Renal pelvis (tissue), 4 donors: ENCODE measurements around the gene IQSEC1. TPM values are rescaled to one million over a fixed set of nuclear protein-coding genes. Genes with fewer than 3 reads are reported as not detected.

Experiments used
- DNase-seq: peaks from one replicate; pipeline ENCODE4 v3.0.0-alpha.2; 2013
- polyA plus RNA-seq, 3 donors: library from polyadenylated mRNA; unstranded; fragments of 120-200 nt; gene quantifications; one replicate each; pipeline ENCODE4 v1.2.1, GENCODE V29; 2013; ENCODE audit not compliant: insufficient read length in 3 of 3

Gene IQSEC1
- polyA plus RNA-seq, 3 donors: 33.0 to 40.4 (median 35.6) TPM

- no peak for DNase-seq
Measured at GRCh38 chr3:13049400-13049799, 23.8 kb downstream of the IQSEC1 start.

GRCh38 chr3:13047296-13048165, 25.7 kb downstream of the IQSEC1 start:
- no peak for DNase-seq

DNA sequence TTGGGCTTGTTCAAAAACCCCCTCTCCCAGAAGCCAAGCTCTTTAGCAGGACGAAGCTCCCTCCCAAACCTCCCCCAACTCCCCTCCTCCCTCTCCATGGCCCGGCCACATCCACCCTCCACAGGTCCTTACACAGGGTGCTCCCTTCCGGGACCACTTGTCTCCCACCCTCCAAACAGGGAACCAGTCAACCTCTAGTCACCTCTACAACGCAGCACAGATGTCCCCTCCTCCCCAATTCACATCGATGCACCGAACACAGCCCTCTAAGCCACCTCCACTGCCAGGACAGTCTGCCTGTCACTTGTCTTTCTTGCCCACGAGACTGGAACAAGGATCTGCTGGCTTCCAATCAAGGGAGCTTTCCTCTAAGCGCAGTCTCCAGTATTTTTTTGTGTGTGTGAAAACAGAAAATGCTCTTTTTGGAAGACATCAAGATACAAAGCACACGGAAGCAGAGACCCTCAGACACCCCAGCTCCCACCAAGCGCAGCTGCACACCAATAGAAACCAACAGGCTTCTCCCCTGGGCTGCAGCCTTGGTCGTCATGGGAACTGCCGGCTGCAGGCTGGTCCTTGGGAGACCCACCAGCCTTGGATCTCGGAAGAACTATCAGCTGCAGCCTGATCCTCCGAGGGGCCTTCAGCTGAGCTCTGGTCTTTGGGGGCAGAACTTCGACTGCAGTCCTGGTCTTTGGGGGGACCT, 26.5 kb downstream of the IQSEC1 start:
- DNase-seq: no peak

DNA sequence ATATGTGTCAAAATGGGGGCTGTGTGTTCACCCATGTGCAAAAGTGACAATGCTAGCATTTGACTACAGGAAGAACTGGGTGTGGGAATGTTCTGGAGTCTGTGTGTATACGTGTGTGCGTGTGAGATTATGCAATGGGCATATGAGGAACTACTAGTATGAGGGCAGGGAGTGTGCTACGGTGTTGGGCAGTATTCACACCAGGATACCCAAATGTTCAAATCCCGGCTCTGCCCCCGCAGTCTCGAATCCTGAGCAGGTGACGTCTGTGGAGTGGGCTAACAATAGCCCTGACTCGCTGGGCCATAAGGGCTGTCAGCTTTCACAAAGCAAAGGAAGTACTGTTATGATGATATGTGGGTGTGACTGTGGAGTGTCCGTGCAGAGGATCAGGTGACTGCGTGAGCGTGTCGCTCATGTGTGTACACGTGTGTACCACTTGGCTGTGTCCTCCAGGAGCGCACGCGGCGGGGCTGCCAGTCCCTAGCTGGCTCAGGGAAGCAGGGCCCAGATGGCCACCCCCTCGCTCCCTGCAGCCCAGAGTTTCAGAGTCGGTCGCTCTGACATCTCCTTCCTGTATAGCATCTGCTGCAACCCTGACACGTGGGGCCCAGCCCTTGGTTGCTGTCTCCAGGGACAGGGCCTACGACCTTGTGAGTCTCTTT, 27.2 kb downstream of the IQSEC1 start:
- DNase-seq: no peak

GRCh38 chr3:13045241-13045903, 27.9 kb downstream of the IQSEC1 start:
- DNase-seq: no peak

GRCh38 chr3:13044496-13045240, 28.6 kb downstream of the IQSEC1 start:
- no peak for DNase-seq

- no peak for DNase-seq
Measured at GRCh38 chr3:13043656-13044055, 29.6 kb downstream of the IQSEC1 start.

GRCh38 chr3:13042715-13043271, 30.4 kb downstream of the IQSEC1 start:
- DNase-seq: no peak

DNA sequence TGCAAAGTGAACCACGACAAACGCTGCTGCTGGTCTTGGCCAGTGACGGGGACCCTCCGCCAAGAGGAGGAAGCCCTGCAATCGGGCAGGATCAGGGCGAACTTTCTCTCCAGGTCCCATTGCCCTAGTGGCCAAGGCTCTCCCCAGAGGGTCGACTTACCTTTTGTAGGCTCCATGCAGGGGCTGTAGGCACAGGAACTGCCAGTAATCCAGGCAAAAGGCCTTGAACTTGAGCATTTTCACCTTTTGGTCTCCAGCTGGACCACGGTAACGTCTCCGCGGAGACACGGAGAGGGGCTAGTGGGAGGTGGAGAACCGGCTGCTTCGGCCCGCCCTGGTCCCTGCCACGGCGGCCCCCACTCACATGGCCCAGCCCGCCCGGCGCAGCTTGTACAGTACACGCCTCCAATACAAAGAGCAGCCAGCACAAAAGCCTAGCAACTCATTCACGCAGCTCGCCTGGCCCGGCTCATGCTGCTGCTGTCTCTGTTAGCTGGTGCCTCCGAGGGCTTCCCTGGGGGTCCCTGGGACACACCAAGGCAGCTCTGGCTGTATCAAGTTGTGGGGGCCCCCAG, 31.0 kb downstream of the IQSEC1 start:
- no peak for DNase-seq

DNA sequence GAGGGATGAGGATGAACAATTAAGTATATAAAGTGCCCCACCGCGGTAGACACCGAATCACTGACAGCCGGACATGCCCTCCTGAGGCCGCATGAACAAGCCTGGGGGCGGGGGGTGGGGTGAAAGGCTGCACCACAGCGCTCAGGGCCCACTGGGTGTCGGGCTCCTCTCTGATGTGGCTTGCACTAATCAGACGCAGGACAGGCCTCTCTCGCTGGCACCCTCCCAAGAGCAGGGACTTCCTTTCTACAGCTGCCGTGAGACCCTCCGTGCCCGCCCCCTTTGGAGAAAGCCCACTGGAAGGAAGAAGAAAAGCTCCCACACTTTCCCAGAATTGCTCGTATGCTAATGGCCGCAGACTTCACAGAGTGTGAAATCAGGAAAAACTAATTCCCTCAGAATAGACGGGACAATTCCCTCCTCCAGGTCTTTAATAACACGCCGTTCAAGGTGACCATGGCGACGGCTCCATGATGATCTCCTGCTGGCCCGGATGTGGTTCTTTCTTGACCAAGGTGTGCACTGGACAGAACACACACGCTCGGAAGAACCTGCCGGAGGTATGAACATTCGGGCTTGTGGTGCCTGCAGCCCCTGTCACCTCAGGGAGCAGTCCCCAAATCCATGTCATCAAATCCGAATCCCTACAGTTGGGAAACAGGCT, 32.0 kb downstream of the IQSEC1 start:
- DNase-seq: no peak

DNA sequence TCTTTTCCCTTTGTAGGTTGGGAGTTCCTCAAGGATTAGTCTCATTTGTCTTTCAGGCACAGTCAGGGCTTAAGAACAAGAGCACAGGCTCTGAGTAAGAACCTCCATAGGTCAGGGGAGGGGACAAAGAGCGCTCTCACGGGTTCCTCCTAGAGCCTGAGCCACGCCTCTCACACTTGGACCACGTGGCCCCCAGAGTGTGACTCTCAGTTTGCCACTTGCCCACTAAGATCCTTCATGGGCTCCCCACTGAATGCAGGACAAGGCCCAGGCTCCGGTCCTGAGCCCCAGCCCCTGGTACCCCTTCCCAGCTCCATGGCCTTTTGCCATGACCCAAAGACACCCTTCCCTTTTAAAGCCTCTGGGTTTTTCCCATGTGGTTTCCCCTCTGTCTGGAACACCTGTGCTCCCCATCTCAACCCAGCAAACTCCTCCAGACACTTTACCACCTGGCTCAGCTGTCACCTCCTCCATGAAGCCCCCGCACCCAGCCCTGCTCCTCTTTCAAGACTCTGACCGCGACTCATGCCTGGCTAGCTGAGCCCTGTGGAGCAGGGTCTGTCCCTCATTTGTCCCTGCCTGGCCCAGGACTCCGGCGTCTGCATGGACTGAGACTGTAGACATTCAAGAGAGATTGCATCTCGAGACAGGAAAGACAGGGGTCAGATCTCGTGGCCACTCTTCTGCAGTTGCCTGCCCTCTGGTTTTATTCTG, 32.7 kb downstream of the IQSEC1 start:
- no peak for DNase-seq

- DNase-seq: no peak
Measured at GRCh38 chr3:13039213-13039896, 33.9 kb downstream of the IQSEC1 start.

- no peak for DNase-seq
Measured at GRCh38 chr3:13037458-13038117, 35.6 kb downstream of the IQSEC1 start.

- DNase-seq: no peak
Measured at GRCh38 chr3:13034861-13035260, 38.4 kb downstream of the IQSEC1 start.

- DNase-seq: no peak
Measured at GRCh38 chr3:13034109-13034800, 39.0 kb downstream of the IQSEC1 start.

- DNase-seq: no peak
Measured at GRCh38 chr3:13032206-13032605, 41.0 kb downstream of the IQSEC1 start.

DNA sequence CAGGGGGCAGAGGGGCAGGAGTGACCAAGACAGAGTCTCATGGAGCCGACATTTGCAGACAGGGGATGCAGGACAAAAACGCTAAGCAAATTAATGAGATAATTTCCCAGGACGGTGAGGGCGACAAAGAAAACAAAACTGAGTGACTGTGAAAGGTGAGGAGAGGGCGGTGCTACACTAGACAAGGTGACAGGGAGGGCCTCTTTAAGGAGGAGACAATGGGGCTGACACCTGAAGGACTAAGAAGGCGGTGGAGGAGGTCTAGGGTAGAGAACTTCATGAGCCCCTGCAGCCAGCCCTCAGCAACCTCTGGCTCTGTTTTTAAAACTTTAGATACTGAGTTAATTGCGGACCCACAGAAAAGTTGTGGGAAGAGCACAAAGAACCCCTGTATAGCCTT, 41.6 kb downstream of the IQSEC1 start:
- no peak for DNase-seq

GRCh38 chr3:13030684-13031083, 42.5 kb downstream of the IQSEC1 start:
- DNase-seq: no peak
